ENCODE results near the gene RTTN. TPM values are rescaled to one million over a fixed set of nuclear protein-coding genes. Genes with fewer than 3 reads are reported as not detected.

RTTN gene
- total RNA-seq, 1 experiment from 2014 or later: 64.7 TPM

- Mint-ChIP-seq H3K4me1 (ENCODE audit: insufficient read depth, unreplicated experiment) (no peaks in the 10 kb centered on the region), H3K4me3 (ENCODE audit: unreplicated experiment) (no peak overlapping the region), H3K27me3 (ENCODE audit: insufficient read depth, unreplicated experiment) (peaks cover 40% of the 10 kb centered on the region), H3K27ac (ENCODE audit: low read depth, unreplicated experiment) (no peak overlapping the region), H3K36me3 (ENCODE audit: insufficient read depth, unreplicated experiment) (no peaks in the 10 kb centered on the region), H3K9me3 (ENCODE audit: unreplicated experiment) (no peaks in the 10 kb centered on the region)
- POLR2A ChIA-PET: no interaction called here
- BruUV-seq (replicated peaks): no TSS peak
- TF ChIP-seq CTCF (IDR thresholded peaks at IDR 0.05; ENCODE audit: unreplicated experiment): no peak
- CTCF ChIA-PET: interaction anchor here (0.9 kb wide), 1 partner anchor 15 kb away, joined by 3 read pairs; no protein-coding TSS in a partner anchor
- intact Hi-C loops (cut with micrococcal nuclease): no loop called here
- no peak for DNase-seq (ENCODE audit: unreplicated experiment)
These were observed 15.1 kb upstream of the RTTN start for GRCh38 chr18:70220628-70221027.

DNA sequence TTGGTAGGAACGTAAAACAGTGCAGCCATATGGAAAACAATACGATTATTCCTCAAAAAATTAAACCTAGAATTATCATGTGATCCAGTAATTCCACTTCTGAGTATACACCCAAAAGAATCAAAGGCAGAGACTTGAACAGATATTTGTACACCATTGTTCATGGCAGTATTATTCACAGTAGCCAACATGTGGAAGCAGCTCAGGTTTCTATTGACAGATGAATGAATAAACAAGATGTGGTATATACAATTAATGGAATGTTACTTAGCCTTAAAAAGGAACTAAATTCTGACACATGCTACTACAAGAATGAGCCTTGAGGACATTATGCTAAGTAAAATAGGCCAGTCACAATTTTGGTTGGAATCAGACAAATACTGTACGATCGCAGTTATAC, 14.2 kb upstream of the RTTN start:
- H3K27me3 Mint-ChIP-seq (ENCODE audit: insufficient read depth, unreplicated experiment): peaks cover 38% of the 10 kb centered on the region
- H3K27ac Mint-ChIP-seq (ENCODE audit: low read depth, unreplicated experiment): no peak overlapping the region
- DNase-seq (ENCODE audit: unreplicated experiment): no peak
- BruUV-seq (replicated peaks): no TSS peak
- no peaks in the 10 kb centered on the region for H3K4me1 Mint-ChIP-seq (ENCODE audit: insufficient read depth, unreplicated experiment)
- intact Hi-C loops (cut with micrococcal nuclease): no loop called here
- H3K4me3 Mint-ChIP-seq (ENCODE audit: unreplicated experiment): no peak overlapping the region
- H3K36me3 Mint-ChIP-seq (ENCODE audit: insufficient read depth, unreplicated experiment): no peaks in the 10 kb centered on the region
- ChIA-PET CTCF (interaction anchor here (0.5 to 0.9 kb wide), 2 partner anchors 14 to 24 kb away, joined by 3 to 5 read pairs; no protein-coding TSS in a partner anchor), POLR2A (no interaction called here)
- TF ChIP-seq CTCF (IDR thresholded peaks at IDR 0.05; ENCODE audit: unreplicated experiment): no peak
- H3K9me3 Mint-ChIP-seq (ENCODE audit: unreplicated experiment): no peaks in the 10 kb centered on the region

- Mint-ChIP-seq H3K27me3 (ENCODE audit: insufficient read depth, unreplicated experiment) (peaks cover 10% of the 10 kb centered on the region), H3K9me3 (ENCODE audit: unreplicated experiment) (no peaks in the 10 kb centered on the region), H3K36me3 (ENCODE audit: insufficient read depth, unreplicated experiment) (no peaks in the 10 kb centered on the region), H3K27ac (ENCODE audit: low read depth, unreplicated experiment) (no peak overlapping the region), H3K4me3 (ENCODE audit: unreplicated experiment) (no peak overlapping the region), H3K4me1 (ENCODE audit: insufficient read depth, unreplicated experiment) (no peaks in the 10 kb centered on the region)
- POLR2A ChIA-PET: no interaction called here
- TF ChIP-seq CTCF (IDR thresholded peaks at IDR 0.05; ENCODE audit: unreplicated experiment): no peak
- DNase-seq (ENCODE audit: unreplicated experiment): no peak
- intact Hi-C loops (cut with micrococcal nuclease): no loop called here
- BruUV-seq (replicated peaks): no TSS peak
- CTCF ChIA-PET: no interaction called here
These were observed 11.3 kb upstream of the RTTN start for GRCh38 chr18:70216788-70217187.

DNA sequence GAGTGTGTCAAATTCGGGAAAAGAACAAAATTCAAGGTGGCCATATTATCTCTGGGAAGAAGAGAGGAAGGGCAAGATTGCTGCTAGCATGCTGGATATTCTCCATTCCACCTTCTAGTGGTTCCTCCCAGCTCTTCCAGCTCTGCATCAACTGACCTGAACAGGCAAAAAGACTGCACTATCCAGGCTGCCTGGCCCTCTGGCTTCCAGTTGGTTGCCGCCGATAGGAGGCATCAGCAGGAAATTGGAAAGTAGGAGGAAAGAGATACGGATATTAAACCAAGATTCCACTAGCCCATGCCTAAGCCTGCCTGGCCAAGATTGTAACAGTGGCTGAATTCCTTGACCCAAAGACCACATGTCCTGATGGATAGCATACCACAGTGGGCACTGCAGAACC, 1.7 kb upstream of the RTTN start:
- POLR2A ChIA-PET: interaction anchor here (1.5 kb wide), 1 partner anchor 82 kb away, joined by 6 read pairs; the partner anchor contains the start of gene SOCS6
- no peaks in the 10 kb centered on the region for H3K9me3 Mint-ChIP-seq (ENCODE audit: unreplicated experiment)
- TF ChIP-seq CTCF (IDR thresholded peaks at IDR 0.05; ENCODE audit: unreplicated experiment): no peak
- no peak overlapping the region for H3K4me3 Mint-ChIP-seq (ENCODE audit: unreplicated experiment)
- no peak for DNase-seq (ENCODE audit: unreplicated experiment)
- intact Hi-C loops (cut with micrococcal nuclease): no loop called here
- CTCF ChIA-PET: interaction anchor here (5.9 kb wide), 1 partner anchor 226 kb away, joined by 31 read pairs; no protein-coding TSS in a partner anchor
- H3K36me3 Mint-ChIP-seq (ENCODE audit: insufficient read depth, unreplicated experiment): no peaks in the 10 kb centered on the region
- no TSS peak for BruUV-seq (replicated peaks)
- no peak overlapping the region for H3K27ac Mint-ChIP-seq (ENCODE audit: low read depth, unreplicated experiment)
- peaks cover 16% of the 10 kb centered on the region for H3K4me1 Mint-ChIP-seq (ENCODE audit: insufficient read depth, unreplicated experiment)
- H3K27me3 Mint-ChIP-seq (ENCODE audit: insufficient read depth, unreplicated experiment): no peaks in the 10 kb centered on the region
